ENCODE data around the gene CDCA8. TPM values are rescaled to one million over a fixed set of nuclear protein-coding genes. Genes with fewer than 3 reads are reported as not detected.
A peak's percentile ranks its signal among the peaks of the same experiment; 100 is the strongest.

Gene CDCA8
- total and polyA plus RNA-seq, 2 of the 8 experiments (the other 6 are each of a cell fraction or from before 2014, with no cell fraction given): 43.9 to 46.2 TPM

- Histone ChIP-seq H3K36me3 (ENCODE audit: control insufficient read depth in 2 of 4, insufficient read depth in 4 of 4, low read length in 3 of 4) (no peaks in the 10 kb centered on the region), H3K14ac (ENCODE audit: insufficient read length) (no peak overlapping the region), H3K9ac (replicated peaks in 1 of 4; ENCODE audit: extremely low read depth in 1 of 4, low read depth in 3 of 4, low read length in 3 of 4) (no peak overlapping the region), H2BK12ac (ENCODE audit: low read depth, low read length) (no peak overlapping the region), H3K56ac (replicated peaks; ENCODE audit: insufficient read length, low read depth, low read length) (no peak overlapping the region), H2BK15ac (ENCODE audit: low read length) (peak overlapping the region; percentile 72; the same call in 1 of the 2 replicates), H3K4me3 (ENCODE audit: extremely low read depth in 1 of 4, insufficient read depth in 2 of 4, low read depth in 3 of 4, low read length in 4 of 4) (no peak overlapping the region), H4K91ac (replicated peaks; ENCODE audit: insufficient read length, low read length) (no peak overlapping the region), H3K27me3 (replicated peaks in 1 of 4; ENCODE audit: control insufficient read depth in 3 of 4, extremely low read depth in 1 of 4, insufficient read depth in 3 of 4, low read length in 3 of 4) (peaks cover 0 to 3% (median 0%) of the 10 kb centered on the region in 4 experiments; a peak in 1 of 7 replicates), H4K8ac (ENCODE audit: extremely low read depth, insufficient read depth, low read length) (no peak overlapping the region), H3K23me2 (ENCODE audit: low read depth, low read length) (no peaks in the 10 kb centered on the region; the same call in none of the 2 replicates), H3K4me2 (ENCODE audit: insufficient read depth in 1 of 2, low read depth in 2 of 2, low read length in 2 of 2) (no peak overlapping the region; a peak in 1 of 4 replicates), H3K4ac (replicated peaks; ENCODE audit: insufficient read length, low read depth, low read length) (no peak overlapping the region), H3K23ac (ENCODE audit: insufficient read length) (no peak overlapping the region), H4K20me1 (replicated peaks in 1 of 2; ENCODE audit: control insufficient read depth in 1 of 2, insufficient read depth in 2 of 2, low read length in 2 of 2) (no peaks in the 10 kb centered on the region), H3K9me3 (ENCODE audit: insufficient read depth in 2 of 2, low read depth in 1 of 2, low read length in 1 of 2) (no peaks in the 10 kb centered on the region), H3K79me2 (ENCODE audit: control insufficient read depth in 1 of 2, insufficient read depth in 2 of 2, low read length in 2 of 2) (no peaks in the 10 kb centered on the region), H3K18ac (ENCODE audit: extremely low read depth, low read length) (no peak overlapping the region), H4K5ac (ENCODE audit: insufficient read length, low read depth, low read length) (no peak overlapping the region), H2AK5ac (ENCODE audit: low read depth, low read length) (no peak overlapping the region), H2BK120ac (replicated peaks; ENCODE audit: low read depth, low read length) (no peak overlapping the region), H3K79me1 (ENCODE audit: low read depth, low read length) (no peaks in the 10 kb centered on the region), H2AFZ (ENCODE audit: low read length) (no peak overlapping the region), H3K4me1 (replicated peaks in 1 of 4; ENCODE audit: control insufficient read depth in 3 of 4, insufficient read depth in 4 of 4, low read length in 3 of 4) (peaks cover 0 to 30% (median 23%) of the 10 kb centered on the region in 4 experiments; a peak in 6 of 7 replicates), H3K27ac (ENCODE audit: low read depth, low read length) (no peak overlapping the region), H2BK5ac (ENCODE audit: low read depth, low read length) (0 out of 2 replicates have a peak overlapping the region, but pooled peaks have one; percentile 19), H2BK20ac (ENCODE audit: low read length) (peak overlapping the region; percentile 80; the same call in 1 of the 2 replicates)
- ChIA-PET CTCF (ENCODE audit: partially characterized antibody) (interaction anchor here (0.6 to 8.4 kb wide), 9 partner anchors 11 to 103 kb away, joined by 3 to 59 read pairs (median 4); partner anchors contain the start of gene EPHA10), POLR2A (ENCODE audit: partially characterized antibody) (interaction anchor here (2.2 kb wide), 1 partner anchor 30 kb away, joined by 5 read pairs; the partner anchor contains the start of gene CDCA8)
- FAIRE-seq (no peak), DNase-seq (ENCODE audit: low read depth in 1 of 2, low spot score in 2 of 2) (no peak)
- WGBS, 2 experiments (ENCODE audit: extremely low coverage in 1 of 2, insufficient coverage in 1 of 2, insufficient read length in 1 of 2, insufficient replicate concordance in 2 of 2, low coverage in 1 of 2, low lambda C conversion rate in 2 of 2, missing lambda C conversion rate in 1 of 2): 89% methylated on average over 11 of the region's 11 CpGs; no CpG with 5 or more reads in 1 of the 2 experiments
- TF ChIP-seq SP1 (IDR thresholded peaks at IDR 0.05; ENCODE audit: low read depth, low read length) (no peak), SIX5 (IDR thresholded peaks at IDR 0.05; ENCODE audit: low read depth, low read length) (no peak), RBBP5 (IDR thresholded peaks at IDR 0.05; ENCODE audit: borderline replicate concordance, low read depth, low read length) (no peak), E2F6 (IDR thresholded peaks at IDR 0.05) (no peak), ATF2 (IDR thresholded peaks at IDR 0.05; ENCODE audit: low read length) (no peak)
Observed at GRCh38 chr1:37662031-37662755, 30.1 kb upstream of the CDCA8 start.

Measured in H1 (cell line).